BE2C (cell line): ENCODE results near the gene JUP.

Experiments
- DNase-seq: peaks from one replicate; pipeline ENCODE4 v3.0.0-alpha.2; 2020
- H3K27me3 ChIP-seq: fragments of 250-450 bp; sonication (Bioruptor Pico); 2 replicates; pipeline ENCODE4 v1.5.1; 2020; ENCODE audit warnings: mild to moderate bottlenecking
- H3K36me3 ChIP-seq: fragments of 250-450 bp; sonication (Bioruptor Pico); 2 replicates; pipeline ENCODE4 v1.5.1; 2020; ENCODE audit warnings: mild to moderate bottlenecking
- H3K4me1 ChIP-seq: fragments of 250-450 bp; sonication (Bioruptor Pico); 2 replicates; pipeline ENCODE4 v1.5.1; 2020
- H3K4me3 ChIP-seq: 2 replicates; pipeline ENCODE4 v1.5.1; 2011; ENCODE audit warnings: low read depth, low read length
- H3K9me3 ChIP-seq: fragments of 250-450 bp; sonication (Bioruptor Pico); 2 replicates; pipeline ENCODE4 v1.5.1; 2020
- CTCF ChIP-seq: IDR thresholded peaks from 2 replicates; pipeline ENCODE4 v1.5.1; 2012; ENCODE audit warnings: mild to moderate bottlenecking, low read depth, low read length

JUP gene

GRCh38 chr17:41723801-41724475 is 62.6 kb downstream of the JUP start:
- H3K9me3 ChIP-seq, result no peaks in the 10 kb centered on the region
- H3K4me3 ChIP-seq, result no peak overlapping the region
- no peak for TF ChIP-seq CTCF
- no peak for DNase-seq
- no peaks in the 10 kb centered on the region for H3K4me1 ChIP-seq
- no peaks in the 10 kb centered on the region for H3K27me3 ChIP-seq
- no peaks in the 10 kb centered on the region for H3K36me3 ChIP-seq

GRCh38 chr17:41722231-41722630 is 64.3 kb downstream of the JUP start:
- Histone ChIP-seq H3K36me3 (no peaks in the 10 kb centered on the region), H3K27me3 (no peaks in the 10 kb centered on the region), H3K4me3 (no peak overlapping the region), H3K4me1 (no peaks in the 10 kb centered on the region; the same call in 1 of the 2 replicates), H3K9me3 (no peaks in the 10 kb centered on the region)
- no peak for TF ChIP-seq CTCF
- DNase-seq, result no peak

GRCh38 chr17:41718287-41718645 is 68.2 kb downstream of the JUP start:
- H3K9me3 ChIP-seq, result no peaks in the 10 kb centered on the region
- DNase-seq, result no peak
- TF ChIP-seq CTCF, result no peak
- H3K4me3 ChIP-seq, result no peak overlapping the region
- H3K36me3 ChIP-seq, result no peaks in the 10 kb centered on the region
- no peaks in the 10 kb centered on the region; the same call in 1 of the 2 replicates for H3K4me1 ChIP-seq
- H3K27me3 ChIP-seq, result no peaks in the 10 kb centered on the region

GRCh38 chr17:41717408-41718286 is 68.9 kb downstream of the JUP start:
- Histone ChIP-seq H3K4me3 (no peak overlapping the region), H3K4me1 (no peaks in the 10 kb centered on the region; the same call in 1 of the 2 replicates), H3K36me3 (no peaks in the 10 kb centered on the region), H3K9me3 (no peaks in the 10 kb centered on the region), H3K27me3 (no peaks in the 10 kb centered on the region)
- no peak for TF ChIP-seq CTCF
- DNase-seq, result no peak

GRCh38 chr17:41711669-41712400 is 74.7 kb downstream of the JUP start, which contains the start of gene GAST:
TSS of gene GAST (plus strand) at chr17:41712331. CDS start at chr17:41715437, 3,106 bp downstream.
- no peak within 1 kb of the TSS for H3K4me3 ChIP-seq
- no peak for DNase-seq
- peaks cover 6% of the 10 kb centered on the region for H3K4me1 ChIP-seq
- H3K36me3 ChIP-seq, result no peaks in the 10 kb centered on the region
- no peaks in the 10 kb centered on the region for H3K27me3 ChIP-seq
- no peak for TF ChIP-seq CTCF
- H3K9me3 ChIP-seq, result no peaks in the 10 kb centered on the region
